Natural killer cell (primary cell): ENCODE data around the gene GPR141. TPM values are rescaled to one million over a fixed set of nuclear protein-coding genes. Genes with fewer than 3 reads are reported as not detected.

Experiments
- ATAC-seq, 3 donors: fragments of 150-1000 bp in 2 of 3; fragments of 200-7000 bp in 1 of 3; cut with Tn5 transposase; 1 replicate in 1 of 3; 2 replicates in 2 of 3; pipeline ENCODE4 v1.10.0; 2021; ENCODE audit warnings: mild to moderate bottlenecking in 2 of 3, moderate library complexity in 2 of 3
- DNase-seq, 2 donors: peaks; one replicate each; pipeline versions ENCODE4 v3.0.0 to v3.0.0-alpha.2; 2013 to 2021; ENCODE audit warnings: mixed read lengths in 1 of 2
- H3K27ac ChIP-seq: one replicate; pipeline ENCODE4 v1.5.1; 2013; ENCODE audit warnings: mild to moderate bottlenecking, low read length
- H3K27me3 ChIP-seq: one replicate; pipeline ENCODE4 v1.6.1; 2013; ENCODE audit warnings: low read length; ENCODE audit not compliant: control insufficient read depth, insufficient read depth
- H3K36me3 ChIP-seq: one replicate; pipeline ENCODE4 v1.6.1; 2013; ENCODE audit warnings: low read length; ENCODE audit not compliant: control insufficient read depth, insufficient read depth
- H3K4me1 ChIP-seq: one replicate; pipeline ENCODE4 v1.6.1; 2013; ENCODE audit warnings: low read length; ENCODE audit not compliant: control insufficient read depth, insufficient read depth
- H3K4me3 ChIP-seq: one replicate; pipeline ENCODE4 v1.5.1; 2013; ENCODE audit warnings: low read length
- H3K9me3 ChIP-seq: one replicate; pipeline ENCODE4 v1.6.1; 2013; ENCODE audit warnings: low read length; ENCODE audit not compliant: control insufficient read depth, insufficient read depth
- H3K27ac Mint-ChIP-seq, 2 donors: one replicate each; pipeline ENCODE4 v1.8.0; 2022; ENCODE audit warnings: mild to moderate bottlenecking in 2 of 2, mixed read lengths in 2 of 2, moderate library complexity in 1 of 2
- H3K27me3 Mint-ChIP-seq, 2 donors: one replicate each; pipeline ENCODE4 v1.8.0; 2022; ENCODE audit warnings: low read depth in 2 of 2, mixed read lengths in 2 of 2
- H3K36me3 Mint-ChIP-seq: one replicate; pipeline ENCODE4 v1.8.0; 2022; ENCODE audit warnings: mixed read lengths
- H3K4me1 Mint-ChIP-seq, 2 donors: one replicate each; pipeline ENCODE4 v1.8.0; 2022; ENCODE audit warnings: mixed read lengths in 2 of 2
- H3K4me3 Mint-ChIP-seq: one replicate; pipeline ENCODE4 v1.8.0; 2022; ENCODE audit warnings: mild to moderate bottlenecking, moderate library complexity, mixed read lengths
- H3K9me3 Mint-ChIP-seq, 2 donors: one replicate each; pipeline ENCODE4 v1.8.0; 2022; ENCODE audit warnings: mixed read lengths in 2 of 2
- WGBS: methylation state at CpG from one replicate; pipeline ENCODE4 v1.1.7; 2013; ENCODE audit warnings: missing lambda C conversion rate; ENCODE audit not compliant: insufficient coverage; 5-methylcytosine and 5-hydroxymethylcytosine counted together
- intact Hi-C: fragments of 100-400 bp; cut with micrococcal nuclease; formaldehyde crosslinking; loops from one replicate; pipeline ENCODE4 v1.14.2; 2022
- total RNA-seq, 4 donors: library from RNA; stranded (reverse); fragments of 120-200 nt in 1 of 4; gene quantifications; one replicate each; pipeline versions ENCODE4 v1.2.3 to v1.2.4, GENCODE V29; 2013 to 2022
- TF ChIP-seq, protein P1 (sequence below): fragments of 200-600 bp; IDR thresholded peaks from one replicate; pipeline ENCODE4 v1.8.0; 2022; ENCODE audit warnings: antibody characterized with exemption

The GPR141 gene
- total RNA-seq, 3 donors from 2014 or later (not counting 1 experiment from before 2014, with no cell fraction given), result 30.2 to 68.1 (median 55.2) TPM

- ATAC-seq (no peak), DNase-seq (no peak)
- H3K4me3 ChIP-seq, result no peak overlapping the region
- peaks cover 19% of the 10 kb centered on the region for H3K4me1 ChIP-seq
- 53% methylated on average over 1 of the region's 1 CpG for WGBS
- H3K27me3 Mint-ChIP-seq, result no peaks in the 10 kb centered on the region
- no peaks in the 10 kb centered on the region for H3K27me3 ChIP-seq
- H3K27ac ChIP-seq, result no peak overlapping the region
- H3K36me3 ChIP-seq, result no peaks in the 10 kb centered on the region
- TF ChIP-seq, protein P1, sequence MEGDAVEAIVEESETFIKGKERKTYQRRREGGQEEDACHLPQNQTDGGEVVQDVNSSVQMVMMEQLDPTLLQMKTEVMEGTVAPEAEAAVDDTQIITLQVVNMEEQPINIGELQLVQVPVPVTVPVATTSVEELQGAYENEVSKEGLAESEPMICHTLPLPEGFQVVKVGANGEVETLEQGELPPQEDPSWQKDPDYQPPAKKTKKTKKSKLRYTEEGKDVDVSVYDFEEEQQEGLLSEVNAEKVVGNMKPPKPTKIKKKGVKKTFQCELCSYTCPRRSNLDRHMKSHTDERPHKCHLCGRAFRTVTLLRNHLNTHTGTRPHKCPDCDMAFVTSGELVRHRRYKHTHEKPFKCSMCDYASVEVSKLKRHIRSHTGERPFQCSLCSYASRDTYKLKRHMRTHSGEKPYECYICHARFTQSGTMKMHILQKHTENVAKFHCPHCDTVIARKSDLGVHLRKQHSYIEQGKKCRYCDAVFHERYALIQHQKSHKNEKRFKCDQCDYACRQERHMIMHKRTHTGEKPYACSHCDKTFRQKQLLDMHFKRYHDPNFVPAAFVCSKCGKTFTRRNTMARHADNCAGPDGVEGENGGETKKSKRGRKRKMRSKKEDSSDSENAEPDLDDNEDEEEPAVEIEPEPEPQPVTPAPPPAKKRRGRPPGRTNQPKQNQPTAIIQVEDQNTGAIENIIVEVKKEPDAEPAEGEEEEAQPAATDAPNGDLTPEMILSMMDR, result no peak
- no peaks in the 10 kb centered on the region for H3K9me3 Mint-ChIP-seq
- peaks cover 7% of the 10 kb centered on the region for H3K36me3 Mint-ChIP-seq
- H3K27ac Mint-ChIP-seq, result peak overlapping the region; percentile 47 to 81
- peaks cover 69% of the 10 kb centered on the region in 2 donors for H3K4me1 Mint-ChIP-seq
- H3K4me3 Mint-ChIP-seq, result peak overlapping the region; percentile 8
- H3K9me3 ChIP-seq, result no peaks in the 10 kb centered on the region
- intact Hi-C loops, result loop anchor here (10.0 kb wide), 1 partner anchor 54 kb away; no protein-coding TSS in a partner anchor
These were observed 45.2 kb downstream of the GPR141 start for GRCh38 chr7:37728747-37729146.

GRCh38 chr7:37729181-37729580, 45.6 kb downstream of the GPR141 start:
- no peak overlapping the region for H3K27ac ChIP-seq
- no peak overlapping the region for H3K4me3 ChIP-seq
- ATAC-seq, result no peak

GRCh38 chr7:37730501-37730900, 46.9 kb downstream of the GPR141 start:
- H3K9me3 Mint-ChIP-seq, result no peaks in the 10 kb centered on the region
- no peaks in the 10 kb centered on the region for H3K36me3 ChIP-seq
- H3K27ac Mint-ChIP-seq, result peak overlapping the region; percentile 47 to 81
- peaks cover 56 to 68% of the 10 kb centered on the region in 2 donors for H3K4me1 Mint-ChIP-seq
- no peak overlapping the region for H3K4me3 ChIP-seq
- no peak for ATAC-seq
- no peaks in the 10 kb centered on the region for H3K27me3 ChIP-seq
- no peak overlapping the region for H3K27ac ChIP-seq
- no peaks in the 10 kb centered on the region for H3K27me3 Mint-ChIP-seq
- no peaks in the 10 kb centered on the region for H3K9me3 ChIP-seq
- intact Hi-C loops, result no loop called here
- H3K4me1 ChIP-seq, result peaks cover 14% of the 10 kb centered on the region
- TF ChIP-seq, protein P1, result no peak
- H3K4me3 Mint-ChIP-seq, result no peak overlapping the region
- 84% methylated on average over 4 of the region's 4 CpGs for WGBS
- DNase-seq, result no peak
- H3K36me3 Mint-ChIP-seq, result peaks cover 7% of the 10 kb centered on the region

More at GRCh38 chr7:37729181-37729580, 45.6 kb downstream of the GPR141 start:
- peaks cover 19% of the 10 kb centered on the region for H3K4me1 ChIP-seq
- H3K9me3 Mint-ChIP-seq, result no peaks in the 10 kb centered on the region
- no peaks in the 10 kb centered on the region for H3K27me3 Mint-ChIP-seq
- no peaks in the 10 kb centered on the region for H3K36me3 ChIP-seq
- no peak for DNase-seq
- H3K27ac Mint-ChIP-seq, result peak overlapping the region; percentile 47 to 81
- TF ChIP-seq, protein P1, result no peak
- H3K4me3 Mint-ChIP-seq, result no peak overlapping the region
- peaks cover 7% of the 10 kb centered on the region for H3K36me3 Mint-ChIP-seq
- no peaks in the 10 kb centered on the region for H3K9me3 ChIP-seq
- no peaks in the 10 kb centered on the region for H3K27me3 ChIP-seq
- intact Hi-C loops, result loop anchor here (10.0 kb wide), 1 partner anchor 54 kb away; no protein-coding TSS in a partner anchor
- peaks cover 68 to 69% of the 10 kb centered on the region in 2 donors for H3K4me1 Mint-ChIP-seq

- ATAC-seq, result peak; percentile 86 to 98 (median 96)
- Histone ChIP-seq H3K4me1 (peaks cover 14% of the 10 kb centered on the region), H3K9me3 (no peaks in the 10 kb centered on the region), H3K36me3 (no peaks in the 10 kb centered on the region), H3K27ac (no peak overlapping the region), H3K4me3 (no peak overlapping the region), H3K27me3 (no peaks in the 10 kb centered on the region)
- TF ChIP-seq, protein P1, result peak; percentile 80
- Mint-ChIP-seq H3K4me1 (peaks cover 47 to 51% of the 10 kb centered on the region in 2 donors), H3K27ac (peak overlapping the region; percentile 24 to 46), H3K27me3 (no peaks in the 10 kb centered on the region), H3K9me3 (no peaks in the 10 kb centered on the region), H3K36me3 (peaks cover 7% of the 10 kb centered on the region), H3K4me3 (no peak overlapping the region)
- peak; percentile 38 to 49 for DNase-seq
- 11% methylated on average over 1 of the region's 3 CpGs for WGBS
- intact Hi-C loops, result loop anchor here (2.0 kb wide), 1 partner anchor 105 kb away; no protein-coding TSS in a partner anchor
These were observed 48.7 kb downstream of the GPR141 start for GRCh38 chr7:37732253-37732652.
